K562 (cell line): ENCODE results near the gene PRKAG2. TPM values are rescaled to one million over a fixed set of nuclear protein-coding genes. Genes with fewer than 3 reads are reported as not detected.

Experiments used
- EGR1 ChIP-seq: fragments of 450-650 bp; conservative IDR thresholded peaks from 2 replicates; pipeline ENCODE4 v1.6.1; 2017; ENCODE audit warnings: mild to moderate bottlenecking
- JUN ChIP-seq, 2 experiments: sonication (generic) in 1 of 2; formaldehyde crosslinking in 1 of 2; IDR thresholded peaks; 2 replicates each; pipeline versions ENCODE4 v1.6.1 to v1.8.0; 2012 to 2022; ENCODE audit warnings: borderline replicate concordance in 2 of 2, mild to moderate bottlenecking in 2 of 2, improper control_type of control experiment in 1 of 2, low read depth in 1 of 2, low read length in 1 of 2, missing genetic modification reagents in 1 of 2
- ZNF282 ChIP-seq: sonication (generic); formaldehyde crosslinking; IDR thresholded peaks from 2 replicates; pipeline ENCODE4 v1.8.1; 2023; ENCODE audit warnings: missing genetic modification reagents
- polyA plus RNA-seq, 8 experiments: library from polyadenylated mRNA; depleted of rRNA in 4 of 8; stranded (reverse) in 5 of 8; unstranded in 3 of 8; fragments of >200 nt; fragmentation: Nextera tagmentation in 2 of 8; fragmentation: Illumina TruSeq in 1 of 8; extraction: Ambion mirVana in 2 of 8; extraction: Trizol in 1 of 8; gene quantifications; 2 replicates each; pipeline versions ENCODE4 v1.2.1 to v1.2.3, GENCODE V29; 2011 to 2014; ENCODE audit warnings: inconsistent platforms in 1 of 8, missing spikeins in 1 of 8
- total RNA-seq, 7 experiments: library from RNA; depleted of rRNA in 6 of 7; stranded (reverse); fragments of >200 nt in 6 of 7; fragmentation: Illumina TruSeq in 2 of 7; extraction: Trizol in 2 of 7; gene quantifications; 2 replicates each; pipeline versions ENCODE4 v1.2.1 to v1.2.3, GENCODE V29; 2011 to 2021; ENCODE audit warnings: low replicate concordance in 1 of 7
- TF ChIP-seq, protein P1 (sequence below): fragments of 450-650 bp; IDR thresholded peaks from 2 replicates; pipeline ENCODE4 v1.6.1; 2016
- TF ChIP-seq, protein P2 (sequence below): fragments of 450-650 bp; IDR thresholded peaks from 2 replicates; pipeline ENCODE4 v1.6.1; 2014; ENCODE audit warnings: low read depth, mild to moderate bottlenecking, moderate library complexity, borderline replicate concordance
- TF ChIP-seq, protein P3 (sequence below): sonication (generic); formaldehyde crosslinking; IDR thresholded peaks from 2 replicates; pipeline ENCODE4 v1.9.0; 2022; ENCODE audit warnings: mild to moderate bottlenecking, missing genetic modification reagents
- TF ChIP-seq, protein P4 (sequence below): fragments of 450-650 bp; IDR thresholded peaks from 2 replicates; pipeline ENCODE4 v1.6.1; 2016; ENCODE audit warnings: mild to moderate bottlenecking, moderate library complexity
- TF ChIP-seq, protein P5 (sequence below): fragments of 250-450 bp; sonication (Bioruptor Pico); IDR thresholded peaks from 2 replicates; pipeline ENCODE4 v1.8.0; 2022; ENCODE audit warnings: inconsistent platforms, mild to moderate bottlenecking, moderate library complexity, borderline replicate concordance
- TF ChIP-seq, protein P6 (sequence below): sonication (generic); formaldehyde crosslinking; IDR thresholded peaks from 2 replicates; pipeline ENCODE4 v1.9.0; 2022; ENCODE audit warnings: mild to moderate bottlenecking, missing genetic modification reagents

PRKAG2 gene
- total and polyA plus RNA-seq, 9 of the 15 experiments (the other 6 are each of a cell fraction or from before 2014, with no cell fraction given), result 0.99 to 5.6 (median 3.3) TPM

DNA sequence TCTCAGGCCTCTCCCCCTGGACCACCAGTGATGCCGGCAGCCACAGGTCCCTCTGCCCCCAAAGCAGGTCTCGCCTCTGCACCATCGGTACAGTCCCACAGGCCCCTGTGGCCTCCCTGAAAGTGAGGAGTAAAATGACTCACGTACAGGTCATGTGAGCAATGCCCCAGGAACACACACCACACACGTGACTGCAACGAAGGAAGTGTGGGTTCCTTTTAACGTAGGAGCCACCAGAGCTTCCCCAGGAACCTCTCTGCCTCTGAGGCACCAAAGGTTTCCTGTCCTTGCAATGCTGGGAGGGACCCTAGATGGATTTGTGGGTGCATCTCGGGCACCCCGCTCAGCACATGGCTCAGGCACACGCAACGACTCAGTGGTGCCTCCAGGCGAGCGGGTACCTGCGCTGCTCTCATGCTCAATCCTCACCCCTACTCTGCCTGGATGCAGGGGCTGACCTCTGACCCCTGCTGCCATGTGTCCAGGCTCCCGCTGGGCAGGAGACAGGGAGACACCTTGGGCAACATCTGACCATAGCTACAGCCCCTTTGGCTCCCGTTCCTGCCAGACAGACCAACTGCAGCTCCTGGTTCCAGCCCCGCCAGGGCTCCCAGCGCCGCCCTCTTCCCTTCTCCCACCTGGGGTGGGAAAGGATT lies 120.7 kb downstream of the PRKAG2 start (continued):
- TF ChIP-seq, protein P1, sequence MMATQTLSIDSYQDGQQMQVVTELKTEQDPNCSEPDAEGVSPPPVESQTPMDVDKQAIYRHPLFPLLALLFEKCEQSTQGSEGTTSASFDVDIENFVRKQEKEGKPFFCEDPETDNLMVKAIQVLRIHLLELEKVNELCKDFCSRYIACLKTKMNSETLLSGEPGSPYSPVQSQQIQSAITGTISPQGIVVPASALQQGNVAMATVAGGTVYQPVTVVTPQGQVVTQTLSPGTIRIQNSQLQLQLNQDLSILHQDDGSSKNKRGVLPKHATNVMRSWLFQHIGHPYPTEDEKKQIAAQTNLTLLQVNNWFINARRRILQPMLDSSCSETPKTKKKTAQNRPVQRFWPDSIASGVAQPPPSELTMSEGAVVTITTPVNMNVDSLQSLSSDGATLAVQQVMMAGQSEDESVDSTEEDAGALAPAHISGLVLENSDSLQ, result no peak
- TF ChIP-seq ZNF282 (CRISPR knock-in tag) (no peak), EGR1 (no peak), JUN (IDR thresholded peaks at IDR 0.05; ENCODE audit: borderline replicate concordance, low read depth, low read length) (peak; percentile 35; the same call in 1 of the 2 replicates), JUN (CRISPR knock-in tag; IDR thresholded peaks at IDR 0.05; ENCODE audit: borderline replicate concordance) (no peak)
- TF ChIP-seq, protein P2, sequence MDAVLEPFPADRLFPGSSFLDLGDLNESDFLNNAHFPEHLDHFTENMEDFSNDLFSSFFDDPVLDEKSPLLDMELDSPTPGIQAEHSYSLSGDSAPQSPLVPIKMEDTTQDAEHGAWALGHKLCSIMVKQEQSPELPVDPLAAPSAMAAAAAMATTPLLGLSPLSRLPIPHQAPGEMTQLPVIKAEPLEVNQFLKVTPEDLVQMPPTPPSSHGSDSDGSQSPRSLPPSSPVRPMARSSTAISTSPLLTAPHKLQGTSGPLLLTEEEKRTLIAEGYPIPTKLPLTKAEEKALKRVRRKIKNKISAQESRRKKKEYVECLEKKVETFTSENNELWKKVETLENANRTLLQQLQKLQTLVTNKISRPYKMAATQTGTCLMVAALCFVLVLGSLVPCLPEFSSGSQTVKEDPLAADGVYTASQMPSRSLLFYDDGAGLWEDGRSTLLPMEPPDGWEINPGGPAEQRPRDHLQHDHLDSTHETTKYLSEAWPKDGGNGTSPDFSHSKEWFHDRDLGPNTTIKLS, result no peak
- TF ChIP-seq, protein P3, sequence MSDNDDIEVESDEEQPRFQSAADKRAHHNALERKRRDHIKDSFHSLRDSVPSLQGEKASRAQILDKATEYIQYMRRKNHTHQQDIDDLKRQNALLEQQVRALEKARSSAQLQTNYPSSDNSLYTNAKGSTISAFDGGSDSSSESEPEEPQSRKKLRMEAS (CRISPR knock-in tag), result no peak
- TF ChIP-seq, protein P4, sequence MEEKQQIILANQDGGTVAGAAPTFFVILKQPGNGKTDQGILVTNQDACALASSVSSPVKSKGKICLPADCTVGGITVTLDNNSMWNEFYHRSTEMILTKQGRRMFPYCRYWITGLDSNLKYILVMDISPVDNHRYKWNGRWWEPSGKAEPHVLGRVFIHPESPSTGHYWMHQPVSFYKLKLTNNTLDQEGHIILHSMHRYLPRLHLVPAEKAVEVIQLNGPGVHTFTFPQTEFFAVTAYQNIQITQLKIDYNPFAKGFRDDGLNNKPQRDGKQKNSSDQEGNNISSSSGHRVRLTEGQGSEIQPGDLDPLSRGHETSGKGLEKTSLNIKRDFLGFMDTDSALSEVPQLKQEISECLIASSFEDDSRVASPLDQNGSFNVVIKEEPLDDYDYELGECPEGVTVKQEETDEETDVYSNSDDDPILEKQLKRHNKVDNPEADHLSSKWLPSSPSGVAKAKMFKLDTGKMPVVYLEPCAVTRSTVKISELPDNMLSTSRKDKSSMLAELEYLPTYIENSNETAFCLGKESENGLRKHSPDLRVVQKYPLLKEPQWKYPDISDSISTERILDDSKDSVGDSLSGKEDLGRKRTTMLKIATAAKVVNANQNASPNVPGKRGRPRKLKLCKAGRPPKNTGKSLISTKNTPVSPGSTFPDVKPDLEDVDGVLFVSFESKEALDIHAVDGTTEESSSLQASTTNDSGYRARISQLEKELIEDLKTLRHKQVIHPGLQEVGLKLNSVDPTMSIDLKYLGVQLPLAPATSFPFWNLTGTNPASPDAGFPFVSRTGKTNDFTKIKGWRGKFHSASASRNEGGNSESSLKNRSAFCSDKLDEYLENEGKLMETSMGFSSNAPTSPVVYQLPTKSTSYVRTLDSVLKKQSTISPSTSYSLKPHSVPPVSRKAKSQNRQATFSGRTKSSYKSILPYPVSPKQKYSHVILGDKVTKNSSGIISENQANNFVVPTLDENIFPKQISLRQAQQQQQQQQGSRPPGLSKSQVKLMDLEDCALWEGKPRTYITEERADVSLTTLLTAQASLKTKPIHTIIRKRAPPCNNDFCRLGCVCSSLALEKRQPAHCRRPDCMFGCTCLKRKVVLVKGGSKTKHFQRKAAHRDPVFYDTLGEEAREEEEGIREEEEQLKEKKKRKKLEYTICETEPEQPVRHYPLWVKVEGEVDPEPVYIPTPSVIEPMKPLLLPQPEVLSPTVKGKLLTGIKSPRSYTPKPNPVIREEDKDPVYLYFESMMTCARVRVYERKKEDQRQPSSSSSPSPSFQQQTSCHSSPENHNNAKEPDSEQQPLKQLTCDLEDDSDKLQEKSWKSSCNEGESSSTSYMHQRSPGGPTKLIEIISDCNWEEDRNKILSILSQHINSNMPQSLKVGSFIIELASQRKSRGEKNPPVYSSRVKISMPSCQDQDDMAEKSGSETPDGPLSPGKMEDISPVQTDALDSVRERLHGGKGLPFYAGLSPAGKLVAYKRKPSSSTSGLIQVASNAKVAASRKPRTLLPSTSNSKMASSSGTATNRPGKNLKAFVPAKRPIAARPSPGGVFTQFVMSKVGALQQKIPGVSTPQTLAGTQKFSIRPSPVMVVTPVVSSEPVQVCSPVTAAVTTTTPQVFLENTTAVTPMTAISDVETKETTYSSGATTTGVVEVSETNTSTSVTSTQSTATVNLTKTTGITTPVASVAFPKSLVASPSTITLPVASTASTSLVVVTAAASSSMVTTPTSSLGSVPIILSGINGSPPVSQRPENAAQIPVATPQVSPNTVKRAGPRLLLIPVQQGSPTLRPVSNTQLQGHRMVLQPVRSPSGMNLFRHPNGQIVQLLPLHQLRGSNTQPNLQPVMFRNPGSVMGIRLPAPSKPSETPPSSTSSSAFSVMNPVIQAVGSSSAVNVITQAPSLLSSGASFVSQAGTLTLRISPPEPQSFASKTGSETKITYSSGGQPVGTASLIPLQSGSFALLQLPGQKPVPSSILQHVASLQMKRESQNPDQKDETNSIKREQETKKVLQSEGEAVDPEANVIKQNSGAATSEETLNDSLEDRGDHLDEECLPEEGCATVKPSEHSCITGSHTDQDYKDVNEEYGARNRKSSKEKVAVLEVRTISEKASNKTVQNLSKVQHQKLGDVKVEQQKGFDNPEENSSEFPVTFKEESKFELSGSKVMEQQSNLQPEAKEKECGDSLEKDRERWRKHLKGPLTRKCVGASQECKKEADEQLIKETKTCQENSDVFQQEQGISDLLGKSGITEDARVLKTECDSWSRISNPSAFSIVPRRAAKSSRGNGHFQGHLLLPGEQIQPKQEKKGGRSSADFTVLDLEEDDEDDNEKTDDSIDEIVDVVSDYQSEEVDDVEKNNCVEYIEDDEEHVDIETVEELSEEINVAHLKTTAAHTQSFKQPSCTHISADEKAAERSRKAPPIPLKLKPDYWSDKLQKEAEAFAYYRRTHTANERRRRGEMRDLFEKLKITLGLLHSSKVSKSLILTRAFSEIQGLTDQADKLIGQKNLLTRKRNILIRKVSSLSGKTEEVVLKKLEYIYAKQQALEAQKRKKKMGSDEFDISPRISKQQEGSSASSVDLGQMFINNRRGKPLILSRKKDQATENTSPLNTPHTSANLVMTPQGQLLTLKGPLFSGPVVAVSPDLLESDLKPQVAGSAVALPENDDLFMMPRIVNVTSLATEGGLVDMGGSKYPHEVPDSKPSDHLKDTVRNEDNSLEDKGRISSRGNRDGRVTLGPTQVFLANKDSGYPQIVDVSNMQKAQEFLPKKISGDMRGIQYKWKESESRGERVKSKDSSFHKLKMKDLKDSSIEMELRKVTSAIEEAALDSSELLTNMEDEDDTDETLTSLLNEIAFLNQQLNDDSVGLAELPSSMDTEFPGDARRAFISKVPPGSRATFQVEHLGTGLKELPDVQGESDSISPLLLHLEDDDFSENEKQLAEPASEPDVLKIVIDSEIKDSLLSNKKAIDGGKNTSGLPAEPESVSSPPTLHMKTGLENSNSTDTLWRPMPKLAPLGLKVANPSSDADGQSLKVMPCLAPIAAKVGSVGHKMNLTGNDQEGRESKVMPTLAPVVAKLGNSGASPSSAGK, result peak; percentile 53; the same call in 1 of the 2 replicates
- TF ChIP-seq, protein P5, sequence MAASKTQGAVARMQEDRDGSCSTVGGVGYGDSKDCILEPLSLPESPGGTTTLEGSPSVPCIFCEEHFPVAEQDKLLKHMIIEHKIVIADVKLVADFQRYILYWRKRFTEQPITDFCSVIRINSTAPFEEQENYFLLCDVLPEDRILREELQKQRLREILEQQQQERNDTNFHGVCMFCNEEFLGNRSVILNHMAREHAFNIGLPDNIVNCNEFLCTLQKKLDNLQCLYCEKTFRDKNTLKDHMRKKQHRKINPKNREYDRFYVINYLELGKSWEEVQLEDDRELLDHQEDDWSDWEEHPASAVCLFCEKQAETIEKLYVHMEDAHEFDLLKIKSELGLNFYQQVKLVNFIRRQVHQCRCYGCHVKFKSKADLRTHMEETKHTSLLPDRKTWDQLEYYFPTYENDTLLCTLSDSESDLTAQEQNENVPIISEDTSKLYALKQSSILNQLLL (CRISPR knock-in tag), result no peak
- TF ChIP-seq, protein P6, sequence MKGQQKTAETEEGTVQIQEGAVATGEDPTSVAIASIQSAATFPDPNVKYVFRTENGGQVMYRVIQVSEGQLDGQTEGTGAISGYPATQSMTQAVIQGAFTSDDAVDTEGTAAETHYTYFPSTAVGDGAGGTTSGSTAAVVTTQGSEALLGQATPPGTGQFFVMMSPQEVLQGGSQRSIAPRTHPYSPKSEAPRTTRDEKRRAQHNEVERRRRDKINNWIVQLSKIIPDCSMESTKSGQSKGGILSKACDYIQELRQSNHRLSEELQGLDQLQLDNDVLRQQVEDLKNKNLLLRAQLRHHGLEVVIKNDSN (CRISPR knock-in tag), result peak; percentile 90
